Measurements from ENCODE around the gene CRTC3. TPM values are rescaled to one million over a fixed set of nuclear protein-coding genes. Genes with fewer than 3 reads are reported as not detected.
"Not testable (repeated sequence)": the region's sequence is repeated elsewhere in the genome, so short reads cannot be mapped to it uniquely, and the experiment has no call there.

Gene CRTC3
- total RNA-seq, 1 experiment from 2014 or later, result 45.0 TPM

DNA sequence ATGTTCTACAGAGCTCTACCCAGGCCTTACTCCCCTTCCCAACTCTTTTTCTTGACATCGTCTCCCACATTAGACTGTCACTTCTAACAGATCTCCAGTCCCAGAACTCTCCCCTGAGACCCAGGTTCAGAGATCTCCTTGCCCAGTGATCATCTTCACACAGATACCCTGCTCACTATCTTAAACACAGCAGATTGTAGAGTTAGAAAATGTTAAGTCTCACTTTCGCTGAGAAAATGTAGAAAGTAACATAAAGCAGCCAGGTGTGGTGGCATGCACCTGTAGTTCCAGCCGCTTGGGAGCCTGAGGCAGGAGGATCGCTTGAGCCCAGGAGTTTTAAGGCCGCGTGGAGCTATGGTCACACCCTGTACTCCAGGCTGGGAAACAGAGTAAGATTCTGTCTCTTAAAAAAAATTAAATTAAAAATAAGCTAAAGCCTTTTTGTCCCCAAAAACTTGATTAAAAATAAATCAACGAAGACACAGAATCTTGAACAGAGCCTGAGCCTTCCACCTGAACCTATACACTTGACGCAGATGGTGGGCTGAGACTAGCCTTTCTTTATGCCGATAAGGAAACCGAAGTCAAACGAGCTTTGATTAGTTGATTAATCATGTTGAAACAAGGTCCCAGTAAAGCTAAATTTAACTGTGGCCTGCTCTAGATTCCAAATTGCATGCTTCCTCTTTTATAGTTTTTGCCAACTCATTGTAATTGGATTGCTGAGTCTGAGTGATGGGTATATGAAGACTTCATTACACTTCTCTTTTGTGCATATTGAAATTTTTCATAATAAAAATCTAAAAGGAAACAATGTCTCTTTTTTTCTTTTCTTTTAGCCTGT, 156.1 kb downstream of the CRTC3 start:
- H3K9me3 ChIP-seq (ENCODE audit: control insufficient read depth, insufficient read depth, low read depth, low read length), result no peaks in the 10 kb centered on the region; the same call in 1 of the 2 replicates
- BruUV-seq (replicated peaks), result no TSS peak
- no peaks in the 10 kb centered on the region for H3K36me3 ChIP-seq (ENCODE audit: control insufficient read depth, insufficient read depth, low read length)
- intact Hi-C loops (cut with micrococcal nuclease; ENCODE audit: unreplicated experiment) (no loop called here), in situ Hi-C loops (cut with HindIII; ENCODE audit: low pct_unique_long_range_greater_than_20kb, low sequenced_read_pairs) (no loop called here)
- H3K27ac ChIP-seq (ENCODE audit: low read length), result no peak overlapping the region
- H3K4me1 ChIP-seq (ENCODE audit: control insufficient read depth, insufficient read depth, low read length), result no peaks in the 10 kb centered on the region
- no peaks in the 10 kb centered on the region for H3K27me3 ChIP-seq (ENCODE audit: control insufficient read depth, insufficient read depth, low read length)
- no peak for DNase-seq (ENCODE audit: low read depth, low spot score)
- CTCF ChIA-PET, result no interaction called here
- no peak for ATAC-seq
- POLR2A ChIA-PET, result no interaction called here
- no peak overlapping the region for H3K4me3 ChIP-seq (ENCODE audit: low read depth in 2 of 2, low read length in 2 of 2)
- no peak for TF ChIP-seq POLR2AphosphoS5 (IDR thresholded peaks at IDR 0.05; ENCODE audit: low read depth, low read length)
- TF ChIP-seq, protein P1, sequence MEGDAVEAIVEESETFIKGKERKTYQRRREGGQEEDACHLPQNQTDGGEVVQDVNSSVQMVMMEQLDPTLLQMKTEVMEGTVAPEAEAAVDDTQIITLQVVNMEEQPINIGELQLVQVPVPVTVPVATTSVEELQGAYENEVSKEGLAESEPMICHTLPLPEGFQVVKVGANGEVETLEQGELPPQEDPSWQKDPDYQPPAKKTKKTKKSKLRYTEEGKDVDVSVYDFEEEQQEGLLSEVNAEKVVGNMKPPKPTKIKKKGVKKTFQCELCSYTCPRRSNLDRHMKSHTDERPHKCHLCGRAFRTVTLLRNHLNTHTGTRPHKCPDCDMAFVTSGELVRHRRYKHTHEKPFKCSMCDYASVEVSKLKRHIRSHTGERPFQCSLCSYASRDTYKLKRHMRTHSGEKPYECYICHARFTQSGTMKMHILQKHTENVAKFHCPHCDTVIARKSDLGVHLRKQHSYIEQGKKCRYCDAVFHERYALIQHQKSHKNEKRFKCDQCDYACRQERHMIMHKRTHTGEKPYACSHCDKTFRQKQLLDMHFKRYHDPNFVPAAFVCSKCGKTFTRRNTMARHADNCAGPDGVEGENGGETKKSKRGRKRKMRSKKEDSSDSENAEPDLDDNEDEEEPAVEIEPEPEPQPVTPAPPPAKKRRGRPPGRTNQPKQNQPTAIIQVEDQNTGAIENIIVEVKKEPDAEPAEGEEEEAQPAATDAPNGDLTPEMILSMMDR (IDR thresholded peaks at IDR 0.05), result no peak
- TF ChIP-seq, protein P2, sequence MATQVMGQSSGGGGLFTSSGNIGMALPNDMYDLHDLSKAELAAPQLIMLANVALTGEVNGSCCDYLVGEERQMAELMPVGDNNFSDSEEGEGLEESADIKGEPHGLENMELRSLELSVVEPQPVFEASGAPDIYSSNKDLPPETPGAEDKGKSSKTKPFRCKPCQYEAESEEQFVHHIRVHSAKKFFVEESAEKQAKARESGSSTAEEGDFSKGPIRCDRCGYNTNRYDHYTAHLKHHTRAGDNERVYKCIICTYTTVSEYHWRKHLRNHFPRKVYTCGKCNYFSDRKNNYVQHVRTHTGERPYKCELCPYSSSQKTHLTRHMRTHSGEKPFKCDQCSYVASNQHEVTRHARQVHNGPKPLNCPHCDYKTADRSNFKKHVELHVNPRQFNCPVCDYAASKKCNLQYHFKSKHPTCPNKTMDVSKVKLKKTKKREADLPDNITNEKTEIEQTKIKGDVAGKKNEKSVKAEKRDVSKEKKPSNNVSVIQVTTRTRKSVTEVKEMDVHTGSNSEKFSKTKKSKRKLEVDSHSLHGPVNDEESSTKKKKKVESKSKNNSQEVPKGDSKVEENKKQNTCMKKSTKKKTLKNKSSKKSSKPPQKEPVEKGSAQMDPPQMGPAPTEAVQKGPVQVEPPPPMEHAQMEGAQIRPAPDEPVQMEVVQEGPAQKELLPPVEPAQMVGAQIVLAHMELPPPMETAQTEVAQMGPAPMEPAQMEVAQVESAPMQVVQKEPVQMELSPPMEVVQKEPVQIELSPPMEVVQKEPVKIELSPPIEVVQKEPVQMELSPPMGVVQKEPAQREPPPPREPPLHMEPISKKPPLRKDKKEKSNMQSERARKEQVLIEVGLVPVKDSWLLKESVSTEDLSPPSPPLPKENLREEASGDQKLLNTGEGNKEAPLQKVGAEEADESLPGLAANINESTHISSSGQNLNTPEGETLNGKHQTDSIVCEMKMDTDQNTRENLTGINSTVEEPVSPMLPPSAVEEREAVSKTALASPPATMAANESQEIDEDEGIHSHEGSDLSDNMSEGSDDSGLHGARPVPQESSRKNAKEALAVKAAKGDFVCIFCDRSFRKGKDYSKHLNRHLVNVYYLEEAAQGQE (IDR thresholded peaks at IDR 0.05; ENCODE audit: insufficient read depth in 1 of 2, low read depth in 2 of 2, low read length in 1 of 2), result no peak
- TF ChIP-seq TCF7L2 (IDR thresholded peaks at IDR 0.05; ENCODE audit: low read depth, low read length), result no peak
- no peak for TF ChIP-seq SIN3A (IDR thresholded peaks at IDR 0.05; ENCODE audit: borderline replicate concordance, insufficient read depth, low read depth, low read length)

DNA sequence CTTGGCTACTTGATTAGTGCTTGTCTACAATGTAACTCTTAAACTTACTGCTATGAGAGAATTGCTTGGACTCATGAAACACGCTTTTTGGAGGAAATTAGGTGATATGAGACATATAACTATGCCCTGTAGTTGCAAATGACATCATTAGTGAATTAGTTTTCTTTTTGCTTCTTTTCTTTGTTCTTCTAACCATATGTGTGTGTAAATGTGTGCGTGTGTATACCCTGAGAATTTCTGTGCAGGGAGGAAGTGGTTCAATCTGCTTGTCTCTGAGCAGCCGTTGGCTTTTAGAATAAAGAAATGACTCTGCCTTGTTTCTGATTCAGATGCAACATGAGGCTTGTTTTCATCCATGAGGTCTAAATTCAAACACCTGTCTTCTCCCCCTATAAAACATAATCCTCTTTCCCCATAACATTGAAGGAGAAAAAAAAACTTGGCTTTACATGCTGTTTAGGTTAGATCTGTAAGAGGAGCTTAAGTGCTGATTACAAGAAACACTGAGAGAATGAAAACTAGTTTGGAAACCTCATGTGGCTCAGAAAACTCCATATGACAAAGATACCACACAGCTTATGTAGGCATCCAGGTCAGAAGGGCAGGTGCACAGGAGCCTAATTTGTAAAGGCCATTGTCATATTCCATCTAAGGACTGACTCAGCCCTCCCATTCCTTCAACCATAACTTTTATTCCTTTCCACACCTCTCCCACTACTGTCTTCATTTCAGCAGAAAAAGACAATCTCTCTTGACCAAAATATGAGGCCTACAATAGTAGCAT, 156.9 kb downstream of the CRTC3 start:
- H3K36me3 ChIP-seq (ENCODE audit: control insufficient read depth, insufficient read depth, low read length), result no peaks in the 10 kb centered on the region
- no peaks in the 10 kb centered on the region; the same call in 1 of the 2 replicates for H3K9me3 ChIP-seq (ENCODE audit: control insufficient read depth, insufficient read depth, low read depth, low read length)
- BruUV-seq (replicated peaks), result no TSS peak
- ATAC-seq, result no peak
- TF ChIP-seq POLR2AphosphoS5 (IDR thresholded peaks at IDR 0.05; ENCODE audit: low read depth, low read length), result no peak
- TF ChIP-seq TCF7L2 (IDR thresholded peaks at IDR 0.05; ENCODE audit: low read depth, low read length), result no peak
- TF ChIP-seq, protein P1 (IDR thresholded peaks at IDR 0.05), result no peak
- TF ChIP-seq, protein P2 (IDR thresholded peaks at IDR 0.05; ENCODE audit: insufficient read depth in 1 of 2, low read depth in 2 of 2, low read length in 1 of 2), result no peak
- no peak for TF ChIP-seq SIN3A (IDR thresholded peaks at IDR 0.05; ENCODE audit: borderline replicate concordance, insufficient read depth, low read depth, low read length)
- ChIA-PET CTCF (no interaction called here), POLR2A (no interaction called here)
- H3K4me1 ChIP-seq (ENCODE audit: control insufficient read depth, insufficient read depth, low read length), result no peaks in the 10 kb centered on the region
- no peak for DNase-seq (ENCODE audit: low read depth, low spot score)
- H3K27ac ChIP-seq (ENCODE audit: low read length), result no peak overlapping the region
- in situ Hi-C loops (cut with HindIII; ENCODE audit: low pct_unique_long_range_greater_than_20kb, low sequenced_read_pairs), result no loop called here
- no peak overlapping the region for H3K4me3 ChIP-seq (ENCODE audit: low read depth in 2 of 2, low read length in 2 of 2)
- no peaks in the 10 kb centered on the region for H3K27me3 ChIP-seq (ENCODE audit: control insufficient read depth, insufficient read depth, low read length)
- intact Hi-C loops (cut with micrococcal nuclease; ENCODE audit: unreplicated experiment), result no loop called here

DNA sequence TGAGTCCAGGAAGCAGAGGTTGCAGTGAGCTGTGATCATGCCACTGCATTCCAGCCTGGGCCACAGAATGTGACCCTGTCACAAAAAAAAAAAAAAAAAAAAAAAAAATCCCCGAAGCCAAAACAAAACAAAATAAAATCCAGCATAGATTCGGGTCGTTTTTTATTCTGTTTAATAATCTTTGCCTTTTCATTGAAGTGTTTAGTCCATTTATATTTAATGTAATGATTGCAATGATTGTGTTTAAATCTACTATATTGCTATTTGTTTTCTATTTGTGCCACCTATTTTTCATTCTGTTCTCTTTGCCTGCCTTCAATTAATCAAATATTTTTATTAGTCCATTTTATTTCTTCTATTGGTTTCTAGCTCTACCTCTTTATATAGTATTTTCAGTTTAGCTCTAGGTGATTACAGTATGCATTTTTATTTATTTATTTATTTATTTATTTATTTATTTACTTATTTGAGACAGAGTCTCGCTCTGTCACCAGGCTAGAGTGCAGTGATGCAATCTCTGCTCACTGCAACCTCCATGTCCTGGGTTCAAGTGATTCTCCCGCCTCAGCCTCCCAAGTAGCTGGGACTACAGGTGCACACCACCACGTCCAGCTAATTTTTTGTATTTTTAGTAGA, 159.7 kb downstream of the CRTC3 start:
- ATAC-seq; H3K36me3 ChIP-seq (ENCODE audit: control insufficient read depth, insufficient read depth, low read length); H3K4me1 ChIP-seq (ENCODE audit: control insufficient read depth, insufficient read depth, low read length); H3K27me3 ChIP-seq (ENCODE audit: control insufficient read depth, insufficient read depth, low read length); H3K9me3 ChIP-seq (ENCODE audit: control insufficient read depth, insufficient read depth, low read depth, low read length); intact Hi-C loops (cut with micrococcal nuclease; ENCODE audit: unreplicated experiment); CTCF ChIA-PET; in situ Hi-C loops (cut with HindIII; ENCODE audit: low pct_unique_long_range_greater_than_20kb, low sequenced_read_pairs); H3K4me3 ChIP-seq (ENCODE audit: low read depth in 2 of 2, low read length in 2 of 2); DNase-seq (ENCODE audit: low read depth, low spot score); BruUV-seq (replicated peaks); H3K27ac ChIP-seq (ENCODE audit: low read length): not testable (repeated sequence)
- POLR2A ChIA-PET, result interaction anchor here (0.7 kb wide), 1 partner anchor 319 kb away, joined by 6 read pairs; no protein-coding TSS in a partner anchor

Data from Panc1 (cell line).